NCI-H2081 (cell line): Measurements from ENCODE around the gene ARHGAP42.
"Not testable (repeated sequence)": the region's sequence is repeated elsewhere in the genome, so short reads cannot be mapped to it uniquely, and the experiment has no call there.

ENCODE experiments used
- DNase-seq, 2 experiments: peaks; one replicate each; lab custom pipeline; 2025; lab: John Stamatoyannopoulos, UW

Gene ARHGAP42

GRCh38 chr11:100872951-100873740 lies 186.1 kb downstream of the ARHGAP42 start:
- peak in 1 of 2 experiments; percentile 15 for DNase-seq

GRCh38 chr11:100874203-100874602 lies 187.1 kb downstream of the ARHGAP42 start:
- no peak for DNase-seq

DNA sequence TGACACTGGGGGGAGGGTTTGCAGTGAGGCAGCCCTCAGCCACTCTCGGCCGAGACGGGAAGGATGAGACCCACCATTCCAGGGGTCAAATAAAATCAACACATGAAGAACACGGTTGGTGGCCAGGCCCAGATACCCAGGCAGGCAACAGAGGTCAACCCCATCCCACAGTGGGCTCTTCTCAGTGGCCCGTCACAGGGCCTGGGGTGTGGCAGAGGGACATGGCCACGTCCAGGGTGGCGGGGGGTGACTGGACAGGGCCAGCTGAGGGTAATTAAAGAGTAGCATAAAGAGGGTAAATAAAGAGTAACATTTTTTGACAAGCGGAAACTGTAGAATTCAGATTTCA lies 188.4 kb downstream of the ARHGAP42 start:
- DNase-seq: no peak

- no peak for DNase-seq
Measured at GRCh38 chr11:100876815-100877520, 189.9 kb downstream of the ARHGAP42 start.

DNA sequence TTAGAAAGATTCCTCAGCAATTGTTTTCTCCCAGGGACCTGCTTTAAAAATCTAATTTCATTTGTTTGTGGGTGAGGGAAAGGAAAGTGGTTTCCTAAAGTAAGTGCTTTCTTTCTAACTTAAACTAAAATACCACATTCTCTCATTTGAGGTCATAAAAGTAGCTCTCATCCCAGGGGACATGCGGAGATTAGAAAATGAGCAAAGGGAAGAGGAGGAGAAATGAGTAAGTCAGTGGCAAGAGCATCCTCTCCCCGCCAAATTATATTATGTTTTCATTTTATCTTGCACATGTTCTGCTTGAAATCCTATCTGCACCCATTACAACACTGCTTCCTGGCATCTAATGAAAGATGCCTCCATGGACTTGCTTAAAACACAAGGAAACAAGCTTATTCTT lies 191.4 kb downstream of the ARHGAP42 start:
- no peak for DNase-seq

- no peak for DNase-seq
Measured at GRCh38 chr11:100882957-100883356, 195.9 kb downstream of the ARHGAP42 start.

GRCh38 chr11:100883830-100884229 lies 196.7 kb downstream of the ARHGAP42 start:
- DNase-seq: no peak

DNA sequence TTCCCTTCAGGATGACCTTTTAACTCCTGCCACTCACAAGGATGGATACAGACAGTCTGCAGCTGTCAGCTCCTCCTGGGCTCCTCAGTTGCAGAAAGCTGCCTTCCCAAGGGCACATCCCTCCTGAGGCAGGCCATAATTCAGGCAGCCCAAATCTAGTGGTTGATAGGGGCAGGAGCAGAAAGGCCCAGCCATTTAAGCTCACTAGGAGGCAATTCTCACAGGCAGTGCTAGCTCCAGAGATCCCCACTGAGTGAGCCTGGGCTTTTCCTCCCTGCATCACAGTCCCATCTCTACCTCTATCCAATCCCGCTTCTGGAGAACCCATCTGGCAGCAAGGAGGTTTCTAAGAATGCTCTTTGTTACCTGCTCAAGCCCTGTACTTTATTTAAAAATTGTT lies 200.6 kb downstream of the ARHGAP42 start:
- no peak for DNase-seq

DNA sequence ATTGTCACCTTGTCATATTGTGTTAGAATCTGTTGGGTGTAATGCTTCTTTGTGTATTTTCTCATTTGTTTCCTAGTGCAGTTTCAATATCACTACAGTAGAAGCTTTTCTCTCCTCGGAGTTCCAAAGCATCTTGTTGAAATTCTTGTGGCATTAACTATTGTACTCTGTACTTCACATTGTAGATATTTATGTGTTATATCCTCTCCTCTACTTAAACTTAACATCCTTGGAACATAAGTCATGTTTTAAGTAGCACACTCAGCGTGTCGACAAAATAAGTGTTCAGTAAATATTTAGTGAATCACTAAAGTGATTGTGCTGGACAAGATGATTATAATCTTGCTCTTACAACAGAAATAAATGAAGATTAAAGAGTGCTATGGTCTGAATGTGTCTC lies 201.7 kb downstream of the ARHGAP42 start:
- DNase-seq: no peak

GRCh38 chr11:100889758-100890157 lies 202.7 kb downstream of the ARHGAP42 start:
- no peak for DNase-seq

GRCh38 chr11:100890789-100891188 lies 203.7 kb downstream of the ARHGAP42 start:
- DNase-seq: no peak

- no peak for DNase-seq
Measured at GRCh38 chr11:100892886-100893285, 205.8 kb downstream of the ARHGAP42 start.

DNA sequence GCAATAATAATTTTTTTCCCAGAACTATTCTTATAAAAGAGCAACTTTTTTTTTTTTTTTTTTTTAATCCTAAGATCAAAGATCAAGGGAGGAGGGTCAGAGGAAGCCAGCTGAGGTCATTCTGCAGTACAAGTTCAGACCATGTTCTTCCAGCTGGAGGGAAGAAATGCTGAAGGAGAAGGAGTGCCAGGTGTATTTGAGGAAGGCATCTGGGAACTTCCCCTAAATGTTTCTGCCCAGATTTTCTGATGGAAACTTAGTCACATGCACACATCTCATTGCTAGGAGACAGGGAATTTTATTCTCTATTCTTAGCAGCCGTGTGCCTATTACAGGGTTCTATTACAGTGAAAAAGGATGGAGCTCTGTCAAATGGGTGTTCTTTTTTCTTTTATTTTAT lies 208.4 kb downstream of the ARHGAP42 start:
- no peak for DNase-seq

- not testable (repeated sequence) for DNase-seq
Measured at GRCh38 chr11:100895976-100896375, 208.9 kb downstream of the ARHGAP42 start.

- not testable (repeated sequence) for DNase-seq
Measured at GRCh38 chr11:100901471-100901870, 214.4 kb downstream of the ARHGAP42 start.

- DNase-seq: peak in 1 of 2 experiments; percentile 3
Measured at GRCh38 chr11:100902454-100903141, 215.5 kb downstream of the ARHGAP42 start.

DNA sequence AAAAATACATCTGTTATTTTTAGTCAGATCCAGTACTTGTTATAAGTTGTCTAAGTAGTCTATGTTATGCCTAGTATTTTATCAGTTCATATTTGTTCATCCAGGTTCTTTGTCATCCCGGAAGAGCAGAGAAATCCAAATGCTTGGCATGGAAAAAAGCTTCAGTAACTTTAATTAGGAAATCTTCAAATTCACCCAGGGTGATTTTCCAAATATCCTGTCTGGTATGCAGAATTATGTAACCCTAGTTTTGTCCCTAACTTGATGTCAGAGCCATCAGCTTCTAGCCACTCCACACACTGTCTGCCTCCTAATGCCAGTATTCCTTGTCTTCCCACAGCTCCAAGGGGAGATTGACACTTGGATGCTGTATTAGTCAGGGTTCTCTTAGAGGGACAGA lies 216.2 kb downstream of the ARHGAP42 start:
- no peak for DNase-seq

- no peak for DNase-seq
Measured at GRCh38 chr11:100905684-100906083, 218.6 kb downstream of the ARHGAP42 start.

DNA sequence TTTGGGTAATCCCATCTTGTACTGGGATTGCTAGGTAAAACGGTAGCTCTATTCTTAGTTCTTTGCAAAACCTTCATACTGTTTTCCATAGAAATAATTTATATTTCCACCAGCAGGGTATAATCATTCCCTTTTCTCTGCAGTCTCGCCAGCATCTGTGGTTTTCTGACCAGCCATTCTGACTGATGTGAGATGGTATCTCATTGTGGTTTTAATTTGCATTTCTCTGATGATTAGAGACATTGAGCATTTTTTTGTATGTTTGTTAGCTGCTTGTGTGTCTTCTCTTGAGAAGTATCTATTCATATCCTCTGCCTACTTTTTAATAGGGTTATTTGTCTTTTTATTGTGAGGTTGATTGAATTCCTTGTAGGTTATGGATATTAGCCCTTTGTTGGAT lies 221.7 kb downstream of the ARHGAP42 start:
- no peak for DNase-seq

- DNase-seq: no peak
Measured at GRCh38 chr11:100910808-100911207, 223.7 kb downstream of the ARHGAP42 start.

GRCh38 chr11:100914415-100915110 lies 227.5 kb downstream of the ARHGAP42 start:
- DNase-seq: no peak
